GM12873 (cell line): ENCODE measurements around the gene USP17L5.
"Not testable (repeated sequence)": the region's sequence is repeated elsewhere in the genome, so short reads cannot be mapped to it uniquely, and the experiment has no call there.

Experiments
- CTCF ChIP-seq: IDR thresholded peaks from 2 replicates; pipeline ENCODE4 v1.5.1; 2012; ENCODE audit warnings: low read depth, mild to moderate bottlenecking, moderate library complexity, low read length, control low read depth; ENCODE audit not compliant: insufficient read depth; ENCODE audit errors: missing control alignments

Gene USP17L5

GRCh38 chr4:9362829-9363228 is 23.6 kb downstream of the USP17L5 start, which contains the start of gene USP17L30:
Gene USP17L30 (plus strand): TSS chr4:9363129. CDS start chr4:9363129, 0 bp downstream.
- TF ChIP-seq CTCF: not testable (repeated sequence)

DNA sequence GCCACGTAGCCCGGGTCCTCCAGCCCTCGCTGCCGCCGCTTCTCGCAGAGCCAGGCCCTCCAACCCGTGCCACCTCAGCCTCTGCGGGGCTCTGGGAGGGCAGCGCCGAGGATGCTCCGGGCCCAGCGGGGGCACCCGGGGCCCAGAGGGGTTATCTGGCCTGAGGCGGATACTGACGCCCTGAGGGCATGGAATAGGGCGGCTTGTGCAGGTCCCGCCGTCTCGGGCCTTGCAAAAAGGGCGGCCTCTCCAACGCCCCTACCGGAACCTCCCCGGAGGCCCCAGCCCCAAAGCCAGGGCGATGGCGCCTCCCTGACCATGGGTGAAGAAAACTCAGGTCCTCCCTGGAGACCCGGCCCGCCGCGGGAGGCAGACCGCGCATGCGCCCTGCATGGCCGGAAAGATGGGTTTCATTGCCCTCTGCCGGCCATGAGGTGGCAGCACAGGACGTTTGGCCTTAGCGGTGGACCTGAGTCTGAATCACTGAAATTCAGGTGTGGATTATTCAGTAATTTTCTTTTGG is 41.9 kb downstream of the USP17L5 start:
- TF ChIP-seq CTCF: peak; percentile 24

DNA sequence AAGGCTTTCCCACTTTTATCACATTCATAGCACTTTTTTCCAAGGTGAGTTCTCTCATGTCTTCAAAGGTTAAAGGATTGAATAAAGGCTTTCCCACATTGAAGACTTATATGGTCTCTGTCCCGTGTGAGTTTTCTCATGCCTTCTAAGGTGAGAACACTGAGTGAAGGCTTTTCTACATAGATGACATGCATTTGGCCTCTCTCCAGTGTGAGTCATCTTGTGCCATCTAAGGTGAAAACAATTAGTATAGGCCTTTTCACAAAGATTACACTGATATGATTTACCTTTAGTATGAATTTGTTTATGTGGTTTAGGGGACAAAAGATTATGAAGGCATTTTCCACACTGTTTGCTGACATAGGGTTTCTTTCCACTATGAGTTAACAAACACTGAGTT is 44.9 kb downstream of the USP17L5 start:
- TF ChIP-seq CTCF: no peak
